GM23338 (cell line): Measurements from ENCODE around the gene SORCS2. TPM values are rescaled to one million over a fixed set of nuclear protein-coding genes. Genes with fewer than 3 reads are reported as not detected.

Experiments used
- ATAC-seq: fragments of 200-7000 bp; cut with Tn5 transposase; 3 replicates; pipeline ENCODE4 v1.9.1; 2020
- DNase-seq: peaks from one replicate; pipeline ENCODE4 v3.0.0-alpha.2; 2015; ENCODE audit warnings: low spot score
- H2AFZ ChIP-seq: fragments of 200-600 bp; sonication (generic); 2 replicates; pipeline ENCODE4 v1.8.0; 2016; ENCODE audit warnings: antibody characterized with exemption, mild to moderate bottlenecking, moderate library complexity
- H3F3A ChIP-seq: fragments of 200-600 bp; sonication (generic); replicated peaks from 2 replicates; pipeline ENCODE4 v1.8.0; 2017; ENCODE audit warnings: antibody characterized with exemption, mixed run types, low read depth
- H3K27ac ChIP-seq: fragments of 200-600 bp; sonication (generic); 2 replicates; pipeline ENCODE4 v1.6.1; 2016; ENCODE audit warnings: low read depth
- H3K27me3 ChIP-seq: fragments of 200-600 bp; sonication (generic); 2 replicates; pipeline ENCODE4 v1.8.0; 2016; ENCODE audit warnings: mild to moderate bottlenecking, mixed run types, moderate library complexity; ENCODE audit not compliant: insufficient read depth
- H3K36me3 ChIP-seq: fragments of 200-600 bp; sonication (generic); 2 replicates; pipeline ENCODE4 v1.8.0; 2016; ENCODE audit warnings: mild to moderate bottlenecking; ENCODE audit not compliant: insufficient read depth
- H3K4me1 ChIP-seq: fragments of 200-600 bp; sonication (generic); 2 replicates; pipeline ENCODE4 v1.8.0; 2016; ENCODE audit warnings: mild to moderate bottlenecking, moderate library complexity; ENCODE audit not compliant: insufficient read depth
- H3K4me2 ChIP-seq: fragments of 200-600 bp; sonication (generic); 2 replicates; pipeline ENCODE4 v1.7.1; 2017; ENCODE audit warnings: mixed run types
- H3K4me3 ChIP-seq: fragments of 200-600 bp; sonication (generic); 2 replicates; pipeline ENCODE4 v1.6.1; 2016; ENCODE audit warnings: mixed run types
- H3K79me2 ChIP-seq: fragments of 200-600 bp; sonication (generic); replicated peaks from 2 replicates; pipeline ENCODE4 v1.8.0; 2017; ENCODE audit warnings: mild to moderate bottlenecking; ENCODE audit not compliant: insufficient read depth
- H3K9me2 ChIP-seq: fragments of 200-600 bp; sonication (generic); 2 replicates; pipeline ENCODE4 v1.8.0; 2017; ENCODE audit not compliant: insufficient read depth
- H4K20me1 ChIP-seq: fragments of 200-600 bp; sonication (generic); replicated peaks from 2 replicates; pipeline ENCODE4 v1.8.0; 2017; ENCODE audit warnings: mild to moderate bottlenecking; ENCODE audit not compliant: insufficient read depth
- H3K27ac Mint-ChIP-seq: 2 replicates; pipeline ENCODE4 v1.8.0; 2020; ENCODE audit warnings: inconsistent platforms, mild to moderate bottlenecking, moderate library complexity, mixed read lengths
- H3K27me3 Mint-ChIP-seq: 3 replicates; pipeline ENCODE4 v1.8.0; 2022; ENCODE audit warnings: low read depth, mild to moderate bottlenecking, moderate library complexity, mixed read lengths, inconsistent platforms; ENCODE audit not compliant: insufficient read depth, poor library complexity
- H3K36me3 Mint-ChIP-seq: 3 replicates; pipeline ENCODE4 v1.8.0; 2021; ENCODE audit warnings: low read depth, mild to moderate bottlenecking, inconsistent platforms, moderate library complexity, mixed read lengths
- H3K4me1 Mint-ChIP-seq: 3 replicates; pipeline ENCODE4 v1.8.0; 2020; ENCODE audit warnings: mild to moderate bottlenecking, inconsistent platforms, mixed read lengths
- H3K4me3 Mint-ChIP-seq: 3 replicates; pipeline ENCODE4 v1.8.0; 2021; ENCODE audit warnings: moderate library complexity, mild to moderate bottlenecking, inconsistent platforms, mixed read lengths
- H3K9me3 Mint-ChIP-seq: 3 replicates; pipeline ENCODE4 v1.8.0; 2020; ENCODE audit warnings: moderate library complexity, mild to moderate bottlenecking, inconsistent platforms, mixed read lengths
- CREB1 ChIP-seq: fragments of 250-450 bp; sonication (Bioruptor Pico); IDR thresholded peaks from 2 replicates; pipeline ENCODE4 v1.5.0; 2020; ENCODE audit warnings: low read depth, mild to moderate bottlenecking, moderate library complexity
- CTCF ChIP-seq, 2 experiments: fragments of 200-600 bp in 1 of 2; sonication (generic) in 1 of 2; conservative IDR thresholded peaks; 2 replicates each; pipeline versions ENCODE4 v1.5.1 to v1.6.1; 2016 to 2017; ENCODE audit warnings: antibody characterized with exemption in 2 of 2, low read depth in 2 of 2, mild to moderate bottlenecking in 2 of 2, moderate library complexity in 1 of 2
- STAT1 ChIP-seq: IDR thresholded peaks from one replicate; pipeline ENCODE4 v1.6.1; 2016; ENCODE audit warnings: antibody characterized with exemption; ENCODE audit not compliant: unreplicated experiment
- ZNF331 ChIP-seq: fragments of 250-450 bp; sonication (Bioruptor Pico); IDR thresholded peaks from 2 replicates; pipeline ENCODE4 v1.5.0; 2020; ENCODE audit warnings: low read depth, mild to moderate bottlenecking, moderate library complexity
- ZNF462 ChIP-seq: fragments of 250-450 bp; sonication (Bioruptor Pico); IDR thresholded peaks from 2 replicates; pipeline ENCODE4 v1.5.0; 2020; ENCODE audit warnings: mild to moderate bottlenecking, moderate library complexity
- polyA plus RNA-seq: library from polyadenylated mRNA; unstranded; fragments of >200 nt; fragmentation: Nextera tagmentation; extraction: Ambion mirVana; gene quantifications from 2 replicates; pipeline ENCODE4 v1.2.1, GENCODE V29; 2016
- total RNA-seq: library from RNA; depleted of rRNA; stranded (reverse); fragments of >200 nt; shearing (Covaris generic); gene quantifications from 2 replicates; pipeline ENCODE4 v1.2.3, GENCODE V29; 2014

SORCS2 gene
- total and polyA plus RNA-seq, 2 experiments from 2014 or later: 0.47 to 2.4 TPM

- TF ChIP-seq ZNF331 (CRISPR knock-in tag) (no peak), CTCF (conservative IDR thresholded peaks at IDR 0.05; ENCODE audit: low read depth in 2 of 2) (no peak), CREB1 (no peak), STAT1 (no peak), ZNF462 (CRISPR knock-in tag) (no peak)
- H3K4me1 Mint-ChIP-seq: peaks cover 3% of the 10 kb centered on the region; the same call in 2 of the 3 replicates
- H3K4me3 Mint-ChIP-seq: no peak overlapping the region
- Histone ChIP-seq H3K27ac (no peak overlapping the region), H3K79me2 (no peaks in the 10 kb centered on the region), H3K36me3 (no peaks in the 10 kb centered on the region), H2AFZ (no peak overlapping the region), H3K9me2 (no peaks in the 10 kb centered on the region), H3K4me3 (no peak overlapping the region), H4K20me1 (no peaks in the 10 kb centered on the region), H3F3A (no peaks in the 10 kb centered on the region), H3K4me1 (no peaks in the 10 kb centered on the region), H3K4me2 (no peak overlapping the region), H3K27me3 (no peaks in the 10 kb centered on the region)
- peaks cover 20% of the 10 kb centered on the region for H3K27me3 Mint-ChIP-seq
- no peaks in the 10 kb centered on the region for H3K9me3 Mint-ChIP-seq
- DNase-seq (no peak), ATAC-seq (no peak)
- H3K36me3 Mint-ChIP-seq: no peaks in the 10 kb centered on the region
- no peak overlapping the region for H3K27ac Mint-ChIP-seq
Measured at GRCh38 chr4:7158991-7159390, 33.3 kb upstream of the SORCS2 start.
